Stomach (tissue), 9 donors: Measurements from ENCODE around the gene ZNF783. TPM values are rescaled to one million over a fixed set of nuclear protein-coding genes. Genes with fewer than 3 reads are reported as not detected.
A peak's percentile ranks its signal among the peaks of the same experiment; 100 is the strongest.

Experiments
- DNase-seq, 2 donors: peaks; one replicate each; pipeline versions ENCODE4 v3.0.0 to v3.0.0-alpha.2; 2013 to 2019
- H3K27ac ChIP-seq, 5 donors: fragments of 200-600 bp in 4 of 5; sonication (generic) in 4 of 5; one replicate each; pipeline ENCODE4 v1.5.1; 2013 to 2019; ENCODE audit warnings: mild to moderate bottlenecking in 1 of 5, moderate library complexity in 1 of 5
- H3K27me3 ChIP-seq, 3 donors: fragments of 200-600 bp; sonication (generic); one replicate each; pipeline ENCODE4 v1.5.1; 2017 to 2019; ENCODE audit warnings: mixed run types in 1 of 3
- H3K36me3 ChIP-seq, 4 donors: fragments of 200-600 bp; sonication (generic); 1 replicate in 3 of 4; 2 replicates in 1 of 4; pipeline ENCODE4 v1.5.1; 2016 to 2019
- H3K4me1 ChIP-seq, 4 donors: fragments of 200-600 bp; sonication (generic); one replicate each; pipeline ENCODE4 v1.5.1; 2016 to 2019
- H3K4me3 ChIP-seq, 4 donors: fragments of 200-600 bp; sonication (generic) in 3 of 4; one replicate each; pipeline ENCODE4 v1.5.1; 2016 to 2019; ENCODE audit warnings: mild to moderate bottlenecking in 1 of 4
- H3K9me3 ChIP-seq, 4 donors: fragments of 200-600 bp; sonication (generic); one replicate each; pipeline ENCODE4 v1.5.1; 2016 to 2019
- CTCF ChIP-seq, 7 experiments: fragments of 450-650 bp in 4 of 7; fragments of 200-600 bp in 3 of 7; sonication (generic) in 3 of 7; IDR thresholded peaks; one replicate each; pipeline ENCODE4 v1.5.1; 2016 to 2019; ENCODE audit warnings: antibody characterized with exemption in 7 of 7, control low read depth in 2 of 7, mild to moderate bottlenecking in 1 of 7
- EP300 ChIP-seq: sonication (generic); formaldehyde crosslinking; IDR thresholded peaks from one replicate; pipeline ENCODE4 v1.6.1; 2017; ENCODE audit warnings: antibody characterized with exemption
- POLR2A ChIP-seq, 4 donors: fragments of 450-650 bp; IDR thresholded peaks; one replicate each; pipeline ENCODE4 v1.6.1; 2016; ENCODE audit warnings: antibody characterized with exemption in 4 of 4, control low read depth in 2 of 4, mild to moderate bottlenecking in 1 of 4, moderate library complexity in 1 of 4
- POLR2AphosphoS5 ChIP-seq, 3 donors: sonication (generic); formaldehyde crosslinking; IDR thresholded peaks; one replicate each; pipeline ENCODE4 v1.6.1; 2016; ENCODE audit warnings: antibody characterized with exemption in 3 of 3
- WGBS, 5 donors: extraction: QIAGEN DNeasy Blood & Tissue Kit in 3 of 5; methylation state at CpG; one replicate each; pipeline versions ENCODE4 v1.1.5 to v1.1.7; 2013 to 2018; 5-methylcytosine and 5-hydroxymethylcytosine counted together
- intact Hi-C: fragments of 100-400 bp; cut with DNase I; formaldehyde crosslinking; loops from one replicate; pipeline ENCODE4 v1.15.1; 2023; ENCODE audit warnings: low total_unique reads
- polyA plus RNA-seq, 3 donors: library from polyadenylated mRNA; stranded (reverse); fragments of 200-250 nt; gene quantifications; one replicate each; pipeline ENCODE4 v1.2.3, GENCODE V29; 2013
- total RNA-seq, 5 donors: library from RNA; depleted of rRNA; stranded (reverse); fragments of >200 nt; gene quantifications; one replicate each; pipeline versions ENCODE4 v1.1.0 to v1.2.3, GENCODE V29; 2014 to 2016
- donor health status: healthy with polysubstance abuse.
- donor health status: Bipolar disorder and iron deficiency.
- donor health status: healthy.

ZNF783 gene
- total and polyA plus RNA-seq, 8 donors: 3.7 to 31.2 (median 9.5) TPM

- H3K27me3 ChIP-seq: no peaks in the 10 kb centered on the region
- H3K4me1 ChIP-seq: no peaks in the 10 kb centered on the region
- DNase-seq: no peak
- no peak overlapping the region for H3K4me3 ChIP-seq
- no peak overlapping the region for H3K27ac ChIP-seq
- WGBS, 5 donors: 87 to 91% (median 89%) methylated on average over 16 of the region's 16 CpGs
- H3K36me3 ChIP-seq: no peaks in the 10 kb centered on the region
- TF ChIP-seq CTCF (IDR thresholded peaks at IDR 0.05) (no peak), POLR2AphosphoS5 (IDR thresholded peaks at IDR 0.05) (no peak), POLR2A (IDR thresholded peaks at IDR 0.05) (no peak), EP300 (no peak)
- H3K9me3 ChIP-seq: no peaks in the 10 kb centered on the region
- intact Hi-C loops: no loop called here
These were observed 45.9 kb downstream of the ZNF783 start for GRCh38 chr7:149307775-149308501.

- H3K4me1 ChIP-seq: no peaks in the 10 kb centered on the region
- H3K4me3 ChIP-seq: no peak overlapping the region
- H3K36me3 ChIP-seq: no peaks in the 10 kb centered on the region
- no peaks in the 10 kb centered on the region for H3K9me3 ChIP-seq
- intact Hi-C loops: no loop called here
- DNase-seq: peak in 1 of 2 donors; percentile 56
- H3K27ac ChIP-seq: no peak overlapping the region
- no peaks in the 10 kb centered on the region for H3K27me3 ChIP-seq
- 76 to 89% (median 80%) methylated on average over 3 of the region's 3 CpGs for WGBS, 5 donors
- no peak for TF ChIP-seq EP300
- peak in 4 of 7 experiments; percentile 39 to 65 (median 44) for TF ChIP-seq CTCF (IDR thresholded peaks at IDR 0.05)
These were observed 48.3 kb downstream of the ZNF783 start for GRCh38 chr7:149310113-149310836.

- Histone ChIP-seq H3K27me3 (no peaks in the 10 kb centered on the region), H3K4me3 (no peak overlapping the region), H3K27ac (no peak overlapping the region), H3K36me3 (no peaks in the 10 kb centered on the region), H3K4me1 (no peaks in the 10 kb centered on the region), H3K9me3 (no peaks in the 10 kb centered on the region)
- intact Hi-C loops: no loop called here
- 55 to 78% (median 69%) methylated on average over 4 of the region's 4 CpGs for WGBS, 5 donors
- no peak for DNase-seq
- no peak for TF ChIP-seq POLR2A (IDR thresholded peaks at IDR 0.05)
These were observed 49.1 kb downstream of the ZNF783 start for GRCh38 chr7:149310990-149311573.

GRCh38 chr7:149313981-149314380 is 52.0 kb downstream of the ZNF783 start:
- Histone ChIP-seq H3K36me3 (no peaks in the 10 kb centered on the region), H3K4me3 (no peak overlapping the region), H3K4me1 (no peaks in the 10 kb centered on the region), H3K27me3 (peaks cover 0 to 12% (median 9%) of the 10 kb centered on the region in 3 donors), H3K9me3 (no peaks in the 10 kb centered on the region), H3K27ac (no peak overlapping the region)
- DNase-seq: no peak
- WGBS, 5 donors: 72 to 90% (median 84%) methylated on average over 2 of the region's 2 CpGs
- TF ChIP-seq POLR2A (IDR thresholded peaks at IDR 0.05) (no peak), EP300 (no peak), POLR2AphosphoS5 (IDR thresholded peaks at IDR 0.05) (no peak), CTCF (IDR thresholded peaks at IDR 0.05) (no peak)
- intact Hi-C loops: no loop called here
